ENCODE measurements around the gene MB21D2.

The MB21D2 gene

DNA sequence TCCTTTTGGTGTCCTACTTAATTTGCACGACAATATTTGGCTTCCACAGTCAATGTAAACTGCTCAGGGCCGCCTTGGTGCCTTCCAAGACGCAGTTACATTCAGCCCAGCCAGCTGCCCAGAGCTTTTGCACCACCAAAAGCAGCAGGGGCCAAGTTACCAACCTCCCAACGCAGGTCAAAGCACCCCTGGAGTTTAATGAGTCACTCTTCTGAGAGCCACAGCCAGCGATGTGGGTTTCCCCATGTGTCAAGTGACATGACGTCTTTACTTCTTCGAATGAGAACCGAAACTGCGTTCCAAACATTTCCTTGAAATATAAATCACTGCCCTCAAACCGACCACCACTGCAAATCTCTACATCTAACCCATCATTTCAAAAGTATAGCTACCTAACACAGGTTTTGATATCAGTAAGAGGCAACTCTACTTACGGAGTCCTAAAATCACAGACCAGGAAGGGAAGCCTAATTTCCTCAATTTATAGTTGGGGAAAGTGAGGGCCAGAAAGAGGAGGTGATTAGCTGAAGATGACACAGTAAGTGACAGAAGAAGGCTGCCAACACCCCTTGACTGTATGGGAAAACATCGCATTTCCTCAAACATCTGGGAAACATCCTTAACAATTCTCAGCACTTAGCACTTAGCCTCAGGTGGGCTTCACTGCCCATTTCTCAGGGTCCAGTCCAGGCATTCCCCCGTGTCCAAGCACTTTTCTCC is 24.5 kb downstream of the MB21D2 start:
- peak in 19 of 51 donors; percentile 2 to 39 (median 14) for DNase-seq

DNA sequence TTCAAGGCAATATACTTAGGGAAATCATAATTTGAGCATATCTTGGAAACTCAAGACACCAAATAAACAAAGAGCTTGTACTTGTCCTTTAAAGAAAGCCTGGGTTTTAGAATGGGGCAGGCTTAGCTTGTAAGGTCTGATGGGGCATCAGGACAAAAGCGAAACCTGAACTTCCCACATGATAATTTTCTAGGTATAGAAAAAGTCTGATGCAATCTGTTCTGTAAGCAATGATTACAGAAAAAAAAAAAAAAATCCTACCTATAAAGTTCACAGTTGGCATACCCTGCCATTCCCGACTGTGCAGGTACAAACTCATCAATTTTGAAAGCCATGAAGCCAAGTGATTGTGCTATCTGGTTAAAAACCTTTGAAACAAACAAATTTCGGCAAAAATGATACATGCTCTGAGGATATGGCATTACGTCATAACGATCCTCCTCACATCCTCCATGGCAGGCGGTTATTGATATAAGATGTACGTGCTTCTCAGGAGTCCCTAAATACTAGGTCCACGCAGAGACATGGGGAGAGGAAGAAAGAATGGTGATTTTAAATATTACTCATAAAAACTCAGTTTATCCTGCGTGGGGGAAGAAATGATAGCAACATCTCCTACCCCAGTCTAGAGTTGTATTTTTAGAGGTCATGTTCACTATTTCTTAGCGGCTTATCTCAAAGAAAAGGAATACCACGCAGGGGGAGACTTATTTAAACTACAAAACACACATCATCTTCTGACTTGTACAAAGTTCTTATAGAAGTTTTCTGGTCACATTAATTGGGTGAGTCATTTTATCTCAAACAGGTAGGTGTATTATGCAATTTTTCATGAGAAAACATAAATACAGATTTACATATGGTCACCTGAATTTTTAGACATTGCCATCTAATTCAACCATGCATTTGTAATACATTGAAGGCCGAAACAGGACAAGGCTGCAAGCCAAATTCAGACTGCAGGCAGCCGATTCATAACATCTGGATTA is 27.0 kb downstream of the MB21D2 start:
- no peak for DNase-seq

DNA sequence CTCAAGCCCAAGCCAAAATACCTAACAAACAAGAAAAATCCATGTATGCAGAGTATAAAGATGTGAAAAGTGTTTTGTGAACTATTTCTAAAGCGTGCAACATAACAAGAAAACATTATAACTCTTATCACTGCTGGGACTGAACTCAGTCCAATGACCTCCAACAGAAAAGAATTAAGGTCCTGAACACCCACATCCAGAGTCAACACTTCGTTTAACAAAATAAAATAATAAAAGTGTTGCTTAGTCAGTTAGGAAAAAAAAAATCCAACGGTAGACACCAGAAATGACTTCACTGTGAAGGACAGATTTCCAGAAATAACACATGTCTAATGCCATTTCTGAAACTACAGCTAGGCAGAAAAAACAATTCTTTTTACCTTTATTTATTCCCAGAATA is 28.0 kb downstream of the MB21D2 start:
- DNase-seq, result no peak

DNA sequence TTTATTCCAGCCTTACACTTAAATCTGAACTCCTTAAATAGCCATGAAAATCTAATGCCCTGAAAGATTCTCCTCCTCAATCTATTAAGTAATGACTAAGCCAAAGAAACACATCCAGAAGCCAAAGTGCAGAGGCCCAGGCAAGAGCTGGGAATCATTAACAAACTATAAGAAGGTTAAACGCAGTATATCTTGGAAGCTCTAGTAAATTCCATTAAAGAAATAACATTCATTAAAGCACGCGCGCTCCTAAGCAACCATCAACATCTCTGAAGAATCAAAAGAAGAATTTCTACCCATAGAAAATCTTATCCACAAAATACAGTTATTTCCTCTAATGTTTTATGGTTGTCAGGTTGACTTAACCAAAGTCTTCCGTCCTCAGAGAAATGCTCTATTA is 29.5 kb downstream of the MB21D2 start:
- no peak for DNase-seq

DNA sequence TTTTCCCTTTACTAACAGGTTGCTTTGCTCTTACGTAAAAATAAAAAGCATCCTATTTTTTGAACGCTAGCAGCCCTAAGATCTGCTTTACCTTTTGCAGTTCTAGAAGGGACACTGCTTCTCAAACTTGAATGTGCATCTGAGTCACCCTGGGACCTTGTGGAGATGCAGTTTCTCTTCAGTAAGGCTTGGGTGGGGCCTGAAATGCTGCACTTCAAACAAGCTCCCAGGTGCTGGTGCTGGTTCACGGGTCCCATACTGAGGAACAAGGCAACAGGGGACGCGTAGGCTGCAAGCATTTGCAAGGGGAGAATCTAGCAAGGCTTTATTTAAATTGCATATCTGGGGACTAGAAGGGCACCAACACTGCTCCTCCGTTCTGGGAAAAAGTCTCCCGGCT is 30.0 kb downstream of the MB21D2 start:
- DNase-seq, result no peak

DNA sequence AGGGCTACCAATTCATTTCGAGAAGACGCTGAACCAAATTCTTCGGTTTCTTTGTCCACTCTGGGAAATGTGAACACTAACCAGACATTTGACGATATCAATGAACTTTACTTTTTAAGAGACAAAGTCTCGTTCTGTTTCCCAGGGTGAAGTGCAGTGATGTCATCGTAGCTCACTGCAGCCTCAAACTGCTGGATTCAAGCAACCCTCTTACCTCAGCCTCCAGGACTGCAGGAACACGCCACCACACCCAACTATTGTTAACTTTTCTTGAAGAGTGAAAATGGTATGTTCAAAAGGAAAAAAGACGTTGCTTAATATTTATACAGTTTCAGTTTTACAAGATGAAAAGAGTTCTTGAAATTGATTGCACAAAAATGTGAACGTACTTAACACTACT is 30.6 kb downstream of the MB21D2 start:
- DNase-seq, result no peak

DNA sequence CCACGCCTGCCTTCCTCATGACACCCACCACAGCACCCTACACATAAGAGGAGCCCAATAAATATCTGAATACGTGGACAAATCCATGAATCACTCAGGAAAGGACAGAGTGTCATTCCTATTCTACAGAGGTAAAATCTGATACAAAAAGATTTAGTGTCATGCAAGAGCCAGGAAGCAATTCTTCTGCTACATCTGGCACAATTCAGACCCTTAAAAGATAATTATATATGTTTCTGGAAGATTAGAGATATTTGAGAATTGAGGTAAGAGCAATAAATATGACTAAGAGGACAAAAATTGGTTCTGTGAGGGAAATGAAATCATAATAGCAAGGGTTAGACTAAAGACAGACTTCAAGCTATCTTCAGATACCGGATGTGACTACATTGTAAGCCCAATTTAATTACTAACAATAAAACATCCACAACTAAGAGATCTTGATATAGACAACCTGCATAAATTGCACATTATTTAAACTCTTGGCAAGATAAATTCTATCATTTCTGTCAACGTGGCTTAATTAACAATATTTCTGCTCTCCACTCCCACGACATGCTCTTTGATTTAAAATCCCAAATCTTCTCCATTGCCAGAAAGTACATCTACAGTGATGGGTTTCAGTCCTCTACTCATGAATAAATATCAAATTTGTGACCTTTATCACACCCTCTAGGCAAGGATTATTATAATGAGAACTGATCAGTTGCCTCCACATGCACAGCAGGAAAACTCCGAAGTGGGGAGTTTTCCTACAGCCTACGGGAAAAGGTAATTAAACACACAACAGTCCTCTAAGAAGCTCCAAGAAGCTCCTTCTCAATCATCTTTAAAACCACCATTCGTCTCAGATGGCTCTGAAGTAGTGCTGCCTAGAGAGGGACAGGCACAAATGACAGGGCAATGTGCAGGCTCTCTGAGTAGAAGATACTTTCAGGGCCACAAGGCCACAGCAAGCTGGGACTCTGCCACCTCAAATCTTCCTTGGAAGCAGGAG is 32.6 kb downstream of the MB21D2 start:
- DNase-seq, result no peak

DNA sequence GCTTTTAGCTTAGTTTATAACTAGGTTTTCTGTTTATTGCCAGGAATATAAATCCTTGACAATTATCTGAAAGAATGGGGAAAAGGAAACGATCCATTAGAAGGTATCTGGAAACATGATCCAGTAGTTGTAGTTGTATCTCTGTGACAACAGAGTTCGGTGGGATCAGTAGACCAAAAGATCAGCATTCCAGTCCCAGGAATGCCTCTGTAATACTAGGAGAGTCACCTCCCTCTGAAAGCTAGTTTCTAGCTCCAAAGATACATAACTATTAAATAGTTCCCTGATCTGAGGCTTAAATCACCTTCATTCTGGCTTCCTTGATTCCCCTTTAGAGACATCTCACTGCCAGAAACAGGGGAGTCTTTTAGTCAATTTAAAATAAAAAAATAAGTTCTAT is 34.1 kb downstream of the MB21D2 start:
- DNase-seq, result no peak

DNA sequence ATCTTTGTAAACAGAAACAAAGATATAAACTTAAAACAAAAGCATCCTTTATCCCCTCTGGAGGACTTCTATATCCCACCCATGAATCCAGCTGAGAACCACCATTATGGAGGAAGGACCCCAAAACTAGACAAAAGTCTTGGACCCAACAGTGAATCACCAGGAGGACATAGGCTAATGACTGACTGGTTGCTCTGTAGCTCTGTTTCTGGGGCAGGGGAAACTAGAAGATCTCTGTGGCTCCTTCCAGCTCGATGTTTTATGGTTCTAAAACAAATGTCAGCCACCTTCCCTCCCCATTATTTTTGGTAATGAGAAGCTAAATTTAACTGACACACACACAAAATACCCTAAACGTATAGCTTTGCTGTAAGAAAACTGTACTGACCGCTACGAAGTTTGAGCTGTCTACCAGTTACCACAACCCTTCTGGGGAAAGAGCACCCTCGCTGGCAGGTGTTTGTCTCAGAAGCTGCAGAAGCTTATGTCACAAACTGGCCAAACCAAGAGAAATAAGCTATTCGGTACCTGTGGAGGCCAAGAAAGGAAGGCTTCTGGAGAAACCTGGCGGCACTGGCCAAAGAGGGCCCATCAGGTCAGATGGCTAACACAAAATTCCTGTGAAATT is 36.4 kb downstream of the MB21D2 start:
- no peak for DNase-seq

DNA sequence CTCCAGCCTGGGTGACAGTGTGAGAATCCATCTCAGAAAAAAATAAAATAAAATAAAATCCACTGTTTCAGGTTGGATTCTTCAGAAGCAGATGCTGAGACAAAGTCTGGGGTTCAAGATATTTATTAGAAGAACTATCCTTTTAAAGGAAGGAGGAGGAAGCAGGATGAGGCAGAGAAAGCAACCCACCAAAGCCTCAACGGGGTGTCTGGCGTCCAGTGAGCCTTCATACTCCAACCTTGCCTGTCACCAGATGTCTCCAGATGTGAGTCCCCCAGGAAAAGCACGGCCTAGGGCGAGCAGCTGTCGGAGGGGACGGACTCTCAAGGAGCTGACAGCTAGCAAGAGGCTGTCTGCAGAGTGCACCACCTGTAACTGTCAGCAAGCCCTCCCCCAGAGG is 37.3 kb downstream of the MB21D2 start:
- no peak for DNase-seq

DNA sequence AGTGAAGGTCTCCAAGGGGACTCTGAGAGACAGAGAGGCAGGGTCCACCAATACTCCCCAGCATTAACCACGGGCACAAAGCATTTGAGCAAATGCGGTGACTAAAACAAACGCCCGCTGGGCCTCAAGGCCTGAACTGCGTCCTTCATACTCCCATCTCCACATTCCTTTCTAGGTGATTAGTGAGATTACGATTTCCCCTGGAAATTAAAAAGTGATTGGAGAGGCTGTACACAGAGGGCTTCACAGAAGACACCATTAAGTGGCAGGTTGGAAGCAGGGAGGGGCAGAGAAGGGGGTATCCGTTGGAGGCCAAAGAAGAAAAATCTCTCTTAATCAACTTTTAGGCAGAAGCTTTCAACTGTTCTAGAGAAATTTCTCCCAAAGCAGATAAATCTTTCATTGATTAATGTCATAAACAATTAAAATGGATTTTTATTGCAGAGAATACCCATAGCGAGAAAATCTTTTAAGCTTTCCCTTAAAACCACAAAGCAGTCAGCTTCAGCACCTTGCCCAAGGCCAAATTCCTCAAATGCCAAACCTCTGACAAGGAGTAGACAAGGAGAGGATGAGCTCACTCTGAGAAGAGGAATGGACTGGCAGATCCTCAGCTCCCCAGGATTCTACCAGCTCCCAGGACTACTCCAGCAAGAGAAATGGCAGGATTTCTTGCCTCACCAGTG is 38.2 kb downstream of the MB21D2 start:
- DNase-seq, result no peak

DNA sequence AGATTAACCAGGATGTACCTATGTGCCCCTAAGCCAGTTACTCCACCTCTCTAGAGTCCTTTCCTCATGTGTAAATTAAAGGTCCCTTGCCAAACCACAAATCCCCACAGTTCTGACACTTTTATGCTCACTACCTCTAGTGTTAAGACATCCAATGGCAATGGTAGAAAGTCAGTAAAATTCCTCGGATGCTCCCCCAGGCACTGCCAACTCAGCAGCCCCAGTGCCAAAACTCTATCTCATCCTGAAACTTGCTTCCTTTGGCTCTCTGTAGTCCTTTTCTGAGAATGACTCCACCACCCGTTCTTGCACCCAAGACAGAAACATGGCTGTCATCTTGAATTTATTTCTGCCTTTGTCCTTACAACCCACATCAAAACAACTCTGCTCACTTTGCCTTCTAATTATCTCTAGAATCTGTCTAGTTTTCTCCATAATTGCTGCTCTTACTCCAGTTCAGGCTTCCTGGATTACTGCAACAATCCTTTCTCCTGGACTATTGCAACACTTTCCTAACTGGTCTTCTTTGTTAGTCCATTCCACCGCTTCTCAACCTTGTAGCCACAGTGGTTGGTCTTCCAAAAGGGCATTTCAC is 41.6 kb downstream of the MB21D2 start:
- no peak for DNase-seq

DNA sequence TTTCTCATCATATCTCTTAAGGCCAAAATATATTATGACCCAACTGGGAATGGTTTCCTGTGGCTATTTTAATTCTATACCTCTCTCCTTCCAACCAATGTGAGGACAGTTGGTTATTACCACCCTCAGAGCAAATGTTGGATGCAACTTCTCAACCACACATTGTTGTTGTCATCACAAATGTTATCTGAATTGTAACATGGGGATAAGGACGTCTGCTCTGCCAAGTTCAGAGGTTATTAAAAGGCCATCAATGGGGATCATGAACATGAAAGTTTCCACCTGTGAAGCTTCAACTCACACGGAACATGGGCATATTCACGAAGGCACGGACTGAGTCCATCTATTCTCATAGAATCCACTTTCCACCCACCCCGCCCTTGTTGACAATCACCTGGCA is 46.8 kb downstream of the MB21D2 start:
- DNase-seq, result no peak

DNA sequence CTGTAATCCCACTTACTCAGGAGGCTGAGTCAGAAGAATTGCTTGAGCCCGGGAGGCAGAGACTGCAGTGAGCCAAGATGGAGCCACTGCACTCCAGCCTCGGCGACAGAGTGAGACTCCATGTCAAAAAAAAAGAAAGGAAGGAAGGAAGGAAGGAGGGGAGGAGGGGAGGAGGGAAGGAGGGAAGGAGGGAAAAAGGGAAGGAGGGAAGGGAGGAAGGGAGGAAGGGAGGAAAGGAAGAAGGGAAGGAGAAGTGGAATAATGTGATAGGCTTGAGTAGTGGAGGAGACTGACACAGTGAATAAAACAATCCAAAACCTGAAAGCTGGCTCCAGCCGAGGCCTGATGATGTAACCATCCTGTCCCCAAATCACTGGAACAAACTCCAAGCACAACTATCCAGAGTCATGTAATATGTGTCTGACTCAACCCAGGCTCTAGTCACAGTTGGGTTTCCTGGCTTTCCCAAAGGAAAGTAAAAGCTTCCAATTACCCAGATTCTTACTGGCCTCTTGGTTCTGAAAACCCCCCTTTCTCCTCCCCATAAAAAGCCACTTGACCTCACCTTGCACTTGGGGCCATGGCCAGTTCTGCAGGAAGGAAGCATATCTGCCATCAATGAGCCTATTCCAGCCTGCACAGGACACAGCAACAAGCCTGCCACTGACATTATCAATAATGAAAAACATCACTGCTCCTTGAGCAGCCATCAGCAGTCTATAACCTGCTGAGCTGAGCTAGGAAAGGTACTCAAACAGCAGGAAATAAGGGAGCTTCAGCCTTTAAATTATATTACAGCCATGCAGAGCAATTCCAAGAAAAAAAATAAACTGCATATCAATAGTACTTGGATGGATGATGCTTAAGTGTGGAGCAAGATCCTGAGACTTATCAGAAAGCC is 48.3 kb downstream of the MB21D2 start:
- peak in 1 of 51 donors; percentile 39 for DNase-seq

DNA sequence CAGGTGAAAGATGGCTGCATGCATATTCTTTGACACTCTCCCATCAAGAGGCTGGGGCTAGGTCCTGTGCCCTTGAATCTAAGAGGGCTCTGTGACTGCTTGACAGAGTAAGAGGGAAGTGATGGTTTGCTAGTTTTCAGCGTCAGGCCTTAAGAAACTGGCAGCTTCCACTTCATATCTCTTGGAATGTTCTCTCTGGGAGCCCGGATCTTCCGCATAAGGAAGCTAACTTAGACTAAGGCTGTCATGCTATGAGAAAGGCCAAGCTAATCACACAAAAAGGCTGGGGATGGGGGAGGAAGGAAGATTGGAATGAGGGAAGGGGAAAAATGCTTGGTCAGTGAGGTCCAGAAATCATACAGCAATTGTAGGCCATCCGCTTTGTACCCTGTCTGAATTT is 50.0 kb downstream of the MB21D2 start:
- DNase-seq, result no peak

DNA sequence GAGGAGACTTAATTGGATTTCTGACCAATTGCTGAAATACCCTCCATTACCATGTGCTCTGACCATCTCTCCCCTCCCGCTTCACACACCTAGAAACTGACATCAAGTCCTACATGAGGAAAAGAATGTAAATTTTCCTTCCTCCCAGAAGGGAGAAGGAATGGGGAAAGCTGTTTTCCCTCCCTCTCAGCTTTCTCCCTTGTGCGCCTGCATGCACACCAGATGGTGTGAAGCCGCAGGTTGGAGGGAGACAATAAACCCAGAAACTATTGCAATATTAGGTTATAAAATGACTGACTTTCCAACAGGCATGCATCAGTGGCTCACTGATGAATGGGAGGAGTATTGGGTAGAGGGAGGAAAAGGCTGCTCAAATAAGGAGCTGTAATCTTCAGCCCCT is 50.9 kb downstream of the MB21D2 start:
- no peak for DNase-seq

DNA sequence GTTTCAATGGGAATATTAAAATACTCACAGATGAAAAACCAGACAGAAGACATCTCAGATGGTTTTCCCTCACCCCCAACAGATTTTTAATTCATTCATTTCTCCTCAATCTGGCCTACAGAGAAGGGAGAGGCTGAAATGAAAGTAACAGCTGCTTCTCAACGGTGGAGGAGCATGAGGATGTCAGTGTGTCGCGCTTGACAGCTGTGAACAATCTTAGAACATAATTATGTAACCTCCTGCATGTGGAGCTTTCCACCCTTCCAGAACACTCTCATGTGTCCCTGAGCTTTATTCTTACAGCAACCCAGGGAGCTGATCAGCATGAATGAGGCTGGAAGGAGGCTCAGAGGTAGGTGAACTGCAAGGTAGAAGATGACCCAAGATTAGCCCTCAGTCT is 52.7 kb downstream of the MB21D2 start:
- DNase-seq, result peak in 1 of 51 donors; percentile 33

DNA sequence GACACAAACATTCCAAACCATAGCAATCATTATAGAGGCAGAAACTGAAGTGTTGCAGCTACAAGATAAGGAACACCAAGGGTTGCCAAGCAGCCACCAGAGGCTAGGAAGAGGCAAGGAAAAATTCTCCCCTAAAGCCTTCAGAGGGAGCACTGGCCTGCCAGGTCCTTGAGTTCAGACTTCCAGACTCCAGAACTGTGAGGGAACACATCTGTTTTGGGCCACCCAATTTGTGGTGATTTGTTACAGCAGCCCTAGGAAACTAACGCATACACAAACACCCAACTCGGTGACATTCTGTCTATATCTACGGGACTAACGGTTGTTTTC is 54.6 kb downstream of the MB21D2 start:
- no peak for DNase-seq
